Measurements from ENCODE around the gene ZNF483. TPM values are rescaled to one million over a fixed set of nuclear protein-coding genes. Genes with fewer than 3 reads are reported as not detected.
"Not testable (repeated sequence)": the region's sequence is repeated elsewhere in the genome, so short reads cannot be mapped to it uniquely, and the experiment has no call there.

Gene ZNF483
- polyA plus RNA-seq, 1 donor, result 1.6 TPM

- DNase-seq (ENCODE audit: low read depth), result no peak
Measured at GRCh38 chr9:111610149-111610548, 85.2 kb downstream of the ZNF483 start.

- DNase-seq (ENCODE audit: low read depth), result no peak
Measured at GRCh38 chr9:111610845-111611244, 85.9 kb downstream of the ZNF483 start.

DNA sequence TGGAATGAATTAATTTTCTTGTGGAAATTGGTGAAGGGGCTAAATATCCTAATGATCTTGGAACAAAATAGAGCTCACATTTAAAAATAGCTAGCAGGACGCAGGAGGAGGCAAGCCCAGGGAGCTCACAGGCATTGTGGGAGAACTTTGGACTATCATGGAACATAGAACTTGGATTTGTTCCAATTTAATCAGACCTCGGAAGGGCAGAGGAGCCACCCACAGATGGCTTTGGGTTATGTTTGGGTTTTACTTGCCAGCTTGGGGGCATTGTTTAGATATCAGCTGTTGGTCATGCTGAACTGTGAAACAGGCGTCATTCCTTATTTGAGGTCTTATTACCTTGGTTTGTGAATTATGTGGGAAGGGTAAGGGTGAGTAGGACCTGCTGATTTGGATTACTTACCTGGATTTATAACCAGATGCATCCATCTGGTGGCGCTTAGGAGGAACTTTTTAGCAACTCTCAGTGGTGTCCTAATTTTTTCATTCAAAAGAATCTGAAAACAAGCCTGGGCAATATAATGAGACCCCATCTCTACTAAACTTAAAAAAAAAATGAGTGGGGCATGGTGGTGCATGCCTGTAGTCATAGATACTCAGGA, 88.6 kb downstream of the ZNF483 start:
- no peak for DNase-seq (ENCODE audit: low read depth)

GRCh38 chr9:111615928-111616327, 90.9 kb downstream of the ZNF483 start:
- DNase-seq (ENCODE audit: low read depth), result no peak

DNA sequence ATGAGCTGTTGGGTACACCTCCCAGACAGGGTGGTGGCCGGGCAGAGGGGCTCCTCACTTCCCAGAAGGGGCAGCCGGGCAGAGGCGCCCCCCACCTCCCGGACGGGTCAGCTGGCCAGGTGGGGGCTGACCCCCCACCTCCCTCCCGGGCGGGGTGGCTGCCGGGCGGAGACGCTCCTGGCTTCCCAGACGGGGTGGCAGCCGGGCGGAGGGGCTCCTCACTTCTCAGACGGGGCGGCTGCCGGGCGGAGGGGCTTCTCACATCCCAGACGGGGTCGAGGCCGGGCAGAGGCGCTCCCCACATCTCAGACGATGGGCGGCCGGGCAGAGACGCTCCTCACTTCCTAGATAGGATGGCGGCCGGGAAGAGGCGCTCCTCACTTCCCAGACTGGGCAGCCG, 92.4 kb downstream of the ZNF483 start:
- DNase-seq (ENCODE audit: low read depth), result not testable (repeated sequence)

DNA sequence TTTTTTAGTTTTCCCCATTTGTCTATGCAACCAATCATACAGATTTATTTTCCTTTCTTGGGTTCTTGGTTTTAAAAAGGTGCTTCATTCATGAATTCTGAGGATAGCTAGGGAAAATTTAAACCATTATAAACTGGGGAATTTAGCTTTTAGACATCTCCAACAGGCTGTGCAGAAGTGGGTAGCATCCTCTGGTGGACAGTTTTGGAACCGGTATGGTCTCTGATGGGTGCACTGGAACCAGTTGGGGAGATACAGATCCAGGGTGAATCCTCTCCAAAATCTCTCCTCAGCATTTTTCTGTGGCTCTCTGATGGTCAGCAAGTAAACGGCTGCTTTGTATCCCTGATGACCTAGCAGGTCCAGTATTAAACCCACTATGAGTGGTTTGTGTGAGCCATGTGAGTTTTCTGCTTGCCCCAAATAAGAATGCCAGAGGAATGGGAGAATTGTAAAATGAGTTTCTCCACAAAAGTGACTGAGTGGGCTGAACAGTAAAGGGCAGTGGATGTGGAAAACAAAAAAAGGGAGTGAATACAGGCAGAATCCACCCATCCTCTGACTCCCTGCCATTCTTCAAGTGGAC, 97.0 kb downstream of the ZNF483 start:
- DNase-seq (ENCODE audit: low read depth), result no peak

GRCh38 chr9:111622626-111623025, 97.6 kb downstream of the ZNF483 start:
- DNase-seq (ENCODE audit: low read depth), result no peak

Other genes starting within 250 kb of the ZNF483 start
- gene OR2K2, start 195.0 kb upstream of the ZNF483 start, polyA plus RNA-seq (ENCODE audit: insufficient read length), result 0.13 TPM
- gene ECPAS, start 40.8 kb upstream of the ZNF483 start, polyA plus RNA-seq (ENCODE audit: insufficient read length), result 165 TPM
- gene PTGR1, start 74.5 kb downstream of the ZNF483 start, polyA plus RNA-seq (ENCODE audit: insufficient read length), result 39.5 TPM
- gene DNAJC25, start 106.2 kb downstream of the ZNF483 start, polyA plus RNA-seq (ENCODE audit: insufficient read length), result 8.6 TPM
- gene GNG10, start 136.4 kb downstream of the ZNF483 start, polyA plus RNA-seq (ENCODE audit: insufficient read length), result 40.7 TPM

All from forelimb muscle (tissue), 1 donor.